GM12878 (cell line): Measurements from ENCODE around the gene PANK1. TPM values are rescaled to one million over a fixed set of nuclear protein-coding genes. Genes with fewer than 3 reads are reported as not detected.
A peak's percentile ranks its signal among the peaks of the same experiment; 100 is the strongest.

Source experiments
- ATAC-seq: fragments of 200-7000 bp; cut with Tn5 transposase; 3 replicates; pipeline ENCODE4 v1.9.1; 2020; ENCODE audit warnings: mild to moderate bottlenecking, moderate library complexity
- BruUV-seq: library from RNA; stranded (reverse); fragments of 400-500 nt; replicated peaks from 2 replicates; lab custom pipeline; 2021; lab: Mats Ljungman, UMichigan
- CTCF ChIA-PET: fragments of 300-600 bp; sonication (Branson Sonifier 250); formaldehyde crosslinking; extraction: SDS; loops from one replicate; lab custom pipeline; 2021; ENCODE audit warnings: inconsistent platforms; lab: Yijun Ruan, JAX
- POLR2A ChIA-PET: fragments of 350-600 bp; formaldehyde crosslinking; extraction: SDS; loops from one replicate; lab custom pipeline; 2021; ENCODE audit warnings: inconsistent platforms; lab: Charles Lee
- RAD21 ChIA-PET: fragments of 300-600 bp; sonication (Branson Sonifier 250); formaldehyde crosslinking; loops from one replicate; lab custom pipeline; 2023; ENCODE audit warnings: antibody characterized with exemption; ENCODE audit not compliant: unreplicated experiment; lab: Charles Lee
- SMC1A ChIA-PET: fragments of 300-600 bp; sonication (Branson Sonifier 250); formaldehyde crosslinking; loops from one replicate; lab custom pipeline; 2023; ENCODE audit not compliant: unreplicated experiment, uncharacterized antibody; lab: Charles Lee
- DNase-seq: peaks from one replicate; pipeline ENCODE4 v3.0.0-alpha.2; 2011; ENCODE audit warnings: low read depth, low spot score
- FAIRE-seq: peaks from 3 replicates; lab custom pipeline; 2011; peaks lifted over from hg19 to GRCh38; lab: Jason Lieb, UNC
- H2AFZ ChIP-seq: 2 replicates; pipeline ENCODE4 v1.6.0; 2011; ENCODE audit warnings: low read depth, low read length, control low read depth; ENCODE audit not compliant: control insufficient read depth
- H3K27ac ChIP-seq: 2 replicates; pipeline ENCODE4 v1.5.1; 2011; ENCODE audit warnings: control low read depth; ENCODE audit not compliant: control insufficient read depth, insufficient read depth
- H3K27me3 ChIP-seq, 2 experiments: replicated peaks in 1 of 2; 2 replicates each; pipeline versions ENCODE4 v1.6.0 to v1.6.1; 2011; ENCODE audit warnings: low read length in 1 of 2; ENCODE audit not compliant: control insufficient read depth in 2 of 2, insufficient read depth in 2 of 2
- H3K36me3 ChIP-seq, 2 experiments: 2 replicates each; pipeline ENCODE4 v1.5.1; 2011; ENCODE audit warnings: low read length in 1 of 2; ENCODE audit not compliant: control insufficient read depth in 2 of 2, insufficient read depth in 2 of 2
- H3K4me1 ChIP-seq: 2 replicates; pipeline ENCODE4 v1.6.1; 2011; ENCODE audit warnings: mild to moderate bottlenecking, low read length, moderate library complexity, mixed read lengths; ENCODE audit not compliant: control insufficient read depth, insufficient read depth
- H3K4me2 ChIP-seq: 2 replicates; pipeline ENCODE4 v1.6.0; 2011; ENCODE audit warnings: control low read depth; ENCODE audit not compliant: control insufficient read depth, insufficient read depth
- H3K4me3 ChIP-seq: fragments of 200-600 bp; sonication (generic); 2 replicates; pipeline ENCODE4 v1.5.1; 2016
- H3K79me2 ChIP-seq: 2 replicates; pipeline ENCODE4 v1.6.0; 2011; ENCODE audit warnings: low read length; ENCODE audit not compliant: control insufficient read depth, insufficient read depth
- H3K9ac ChIP-seq: 2 replicates; pipeline ENCODE4 v1.8.0; 2011; ENCODE audit warnings: low read length, control low read depth, mixed read lengths; ENCODE audit not compliant: control insufficient read depth, insufficient read depth
- H3K9me3 ChIP-seq: replicated peaks from 3 replicates; pipeline ENCODE4 v1.5.1; 2011; ENCODE audit warnings: mild to moderate bottlenecking, low read length; ENCODE audit not compliant: control insufficient read depth, insufficient read depth
- H4K20me1 ChIP-seq: 2 replicates; pipeline ENCODE4 v1.6.0; 2011; ENCODE audit not compliant: control insufficient read depth, insufficient read depth
- CTCF ChIP-seq, 3 experiments: IDR thresholded peaks in 2 of 3; conservative IDR thresholded peaks in 1 of 3; 2 replicates each; pipeline ENCODE4 v1.5.1; 2011; ENCODE audit warnings: low read depth in 3 of 3, low read length in 3 of 3, mild to moderate bottlenecking in 3 of 3, control low read depth in 2 of 3, moderate library complexity in 2 of 3, inconsistent platforms in 1 of 3, mixed read lengths in 1 of 3; ENCODE audit not compliant: control insufficient read depth in 2 of 3, insufficient read depth in 1 of 3; ENCODE audit errors: extremely low read depth in 1 of 3
- JUNB ChIP-seq: IDR thresholded peaks from 2 replicates; pipeline ENCODE4 v1.6.1; 2016; ENCODE audit warnings: antibody characterized with exemption, mild to moderate bottlenecking
- NFYB ChIP-seq: IDR thresholded peaks from 2 replicates; pipeline ENCODE4 v1.6.1; 2011; ENCODE audit warnings: low read depth, mild to moderate bottlenecking, low read length, improper control_type of control experiment, moderate library complexity; ENCODE audit not compliant: insufficient read depth
- RAD21 ChIP-seq: IDR thresholded peaks from 2 replicates; pipeline ENCODE4 v1.6.1; 2011; ENCODE audit warnings: mild to moderate bottlenecking, low read depth, low read length, moderate library complexity; ENCODE audit not compliant: insufficient read depth
- SMC3 ChIP-seq: IDR thresholded peaks from 2 replicates; pipeline ENCODE4 v1.6.1; 2011; ENCODE audit warnings: low read length, improper control_type of control experiment, borderline replicate concordance
- ZNF274 ChIP-seq: IDR thresholded peaks from one replicate; pipeline ENCODE4 v1.8.0; 2011; ENCODE audit not compliant: insufficient read length, insufficient read depth
- WGBS: methylation state at CpG from one replicate; pipeline ENCODE4 v1.1.6; 2016; ENCODE audit warnings: low lambda C conversion rate; ENCODE audit not compliant: insufficient replicate concordance, insufficient coverage; ENCODE audit errors: missing lambda C conversion rate; 5-methylcytosine and 5-hydroxymethylcytosine counted together
- in situ Hi-C: fragments of 300-500 bp; cut with MboI; formaldehyde crosslinking; loops from 9 replicates; pipeline ENCODE4 v1.14.3; 2018; ENCODE audit warnings: mixed read lengths
- intact Hi-C: fragments of 100-400 bp; cut with micrococcal nuclease; formaldehyde crosslinking; loops from one replicate; pipeline ENCODE4 v1.14.2; 2022; ENCODE audit not compliant: unreplicated experiment
- polyA plus RNA-seq, 11 experiments: library from polyadenylated mRNA; depleted of rRNA in 4 of 11; unstranded in 6 of 11; stranded (reverse) in 5 of 11; fragments of >200 nt; fragmentation: Nextera tagmentation in 4 of 11; fragmentation: Illumina TruSeq in 1 of 11; extraction: Ambion mirVana in 4 of 11; extraction: Trizol in 1 of 11; gene quantifications; 1 replicate in 1 of 11; 2 replicates in 10 of 11; pipeline versions ENCODE4 v1.2.1 to v1.2.3, GENCODE V29; 2011 to 2016; ENCODE audit warnings: inconsistent platforms in 2 of 11, missing spikeins in 2 of 11, low read depth in 1 of 11
- total RNA-seq, 4 experiments: library from RNA; depleted of rRNA in 3 of 4; stranded (reverse); fragments of >200 nt in 3 of 4; fragmentation: Illumina TruSeq in 1 of 4; extraction: Trizol in 1 of 4; gene quantifications; 2 replicates each; pipeline versions ENCODE4 v1.2.1 to v1.2.3, GENCODE V29; 2013 to 2021

The PANK1 gene
- total and polyA plus RNA-seq, 10 of the 15 experiments (the other 5 are each of a cell fraction or from before 2014, with no cell fraction given): 1.9 to 10.6 (median 5.8) TPM

- TF ChIP-seq ZNF274 (no peak), JUNB (no peak)
These were observed 79.9 kb downstream of the PANK1 start (continued) for GRCh38 chr10:89565180-89565579.

GRCh38 chr10:89563861-89564478 is 81.1 kb downstream of the PANK1 start:
- BruUV-seq: no TSS peak
- DNase-seq: peak; percentile 3
- peak; percentile 7 for FAIRE-seq
- ChIA-PET RAD21 (interaction anchor here (0.8 to 1.2 kb wide), 4 partner anchors 98 to 347 kb away, joined by 3 to 9 read pairs (median 6); partner anchors contain the start of gene KIF20B), CTCF (interaction anchor here (0.8 to 1.9 kb wide), 12 partner anchors 23 to 350 kb away, joined by 3 to 10 read pairs (median 4); no protein-coding TSS in a partner anchor), SMC1A (interaction anchor here (0.6 to 2.0 kb wide), 9 partner anchors 11 to 195 kb away, joined by 3 to 17 read pairs (median 5); no protein-coding TSS in a partner anchor), POLR2A (interaction anchor here (0.6 kb wide), 1 partner anchor 15 kb away, joined by 3 read pairs; no protein-coding TSS in a partner anchor)
- Histone ChIP-seq H3K4me1 (no peaks in the 10 kb centered on the region), H3K4me3 (no peak overlapping the region), H3K4me2 (no peak overlapping the region), H3K9me3 (no peaks in the 10 kb centered on the region), H2AFZ (no peak overlapping the region), H3K27ac (no peak overlapping the region), H4K20me1 (no peaks in the 10 kb centered on the region), H3K79me2 (no peaks in the 10 kb centered on the region), H3K36me3 (no peaks in the 10 kb centered on the region), H3K27me3 (no peaks in the 10 kb centered on the region), H3K9ac (no peak overlapping the region)
- intact Hi-C loops (loop anchor here (1.0 to 10.0 kb wide), 4 partner anchors 138 to 529 kb away; no protein-coding TSS in a partner anchor), in situ Hi-C loops (loop anchor here (10.0 kb wide), 1 partner anchor 529 kb away; no protein-coding TSS in a partner anchor)
- WGBS: 2% methylated on average over 2 of the region's 2 CpGs
- ATAC-seq: peak; percentile 82
- TF ChIP-seq RAD21: peak; percentile 87
- TF ChIP-seq CTCF (IDR thresholded peaks at IDR 0.05 in 2 of 3, conservative IDR thresholded peaks at IDR 0.05 in 1 of 3; ENCODE audit: control insufficient read depth in 2 of 3, extremely low read depth in 1 of 3, insufficient read depth in 1 of 3, low read depth in 3 of 3, low read length in 3 of 3): peak; percentile 51 to 57 (median 57)
- TF ChIP-seq NFYB: no peak
- peak; percentile 79 for TF ChIP-seq SMC3
